OCI-LY1 (cell line): Measurements from ENCODE around the gene POLR3F.

ENCODE experiments used
- H2AFZ ChIP-seq: fragments of 200-600 bp; sonication (generic), shearing (Covaris generic); 2 replicates; pipeline ENCODE4 v1.6.0; 2014; ENCODE audit warnings: antibody characterized with exemption, mild to moderate bottlenecking, low read length
- H3F3A ChIP-seq: fragments of 200-600 bp; sonication (generic), shearing (Covaris generic); 2 replicates; pipeline ENCODE4 v1.6.0; 2014; ENCODE audit warnings: mild to moderate bottlenecking, antibody characterized with exemption, low read length, moderate library complexity; ENCODE audit not compliant: insufficient read depth
- H3K27ac ChIP-seq: fragments of 200-600 bp; sonication (generic); 2 replicates; pipeline ENCODE4 v1.5.1; 2014; ENCODE audit warnings: low read length, mixed run types, mild to moderate bottlenecking, low read depth; ENCODE audit not compliant: poor library complexity, severe bottlenecking
- H3K27me3 ChIP-seq: fragments of 200-600 bp; sonication (generic); 2 replicates; pipeline ENCODE4 v1.6.0; 2014; ENCODE audit warnings: antibody characterized with exemption, mild to moderate bottlenecking, low read length, moderate library complexity; ENCODE audit not compliant: insufficient read depth
- H3K36me3 ChIP-seq: fragments of 200-600 bp; sonication (generic); 2 replicates; pipeline ENCODE4 v1.6.1; 2014; ENCODE audit warnings: mild to moderate bottlenecking, antibody characterized with exemption, low read length, moderate library complexity, mixed read lengths; ENCODE audit not compliant: insufficient read depth
- H3K4me1 ChIP-seq: fragments of 200-600 bp; sonication (generic); 2 replicates; pipeline ENCODE4 v1.5.1; 2014; ENCODE audit warnings: mild to moderate bottlenecking, low read length, moderate library complexity; ENCODE audit not compliant: insufficient read depth, severe bottlenecking
- H3K4me2 ChIP-seq: fragments of 200-600 bp; sonication (generic), shearing (Covaris generic); 2 replicates; pipeline ENCODE4 v1.6.1; 2014; ENCODE audit warnings: low read length
- H3K4me3 ChIP-seq: fragments of 200-600 bp; sonication (generic); 2 replicates; pipeline ENCODE4 v1.5.1; 2014; ENCODE audit warnings: low read length, low read depth, mild to moderate bottlenecking, mixed read lengths; ENCODE audit not compliant: poor library complexity, severe bottlenecking
- H3K79me2 ChIP-seq: fragments of 200-600 bp; shearing (Covaris generic); 2 replicates; pipeline ENCODE4 v1.6.1; 2016; ENCODE audit warnings: mixed run types, low read length, mixed read lengths; ENCODE audit not compliant: insufficient read depth
- H3K9ac ChIP-seq: fragments of 200-600 bp; sonication (generic), shearing (Covaris generic); 2 replicates; pipeline ENCODE4 v1.6.1; 2014; ENCODE audit warnings: mild to moderate bottlenecking, low read length, mixed read lengths
- H3K9me2 ChIP-seq: fragments of 200-600 bp; sonication (generic), shearing (Covaris generic); 2 replicates; pipeline ENCODE4 v1.6.1; 2014; ENCODE audit warnings: low read depth, mild to moderate bottlenecking, low read length, mixed read lengths
- H3K9me3 ChIP-seq: fragments of 200-600 bp; shearing (Covaris generic); 2 replicates; pipeline ENCODE4 v1.6.1; 2014; ENCODE audit warnings: low read length, mixed read lengths
- H4K20me1 ChIP-seq: fragments of 200-600 bp; sonication (generic), shearing (Covaris generic); 2 replicates; pipeline ENCODE4 v1.6.0; 2016; ENCODE audit warnings: mild to moderate bottlenecking, low read length; ENCODE audit not compliant: insufficient read depth
- CTCF ChIP-seq: fragments of 200-600 bp; sonication (generic), shearing (Covaris generic); IDR thresholded peaks from 2 replicates; pipeline ENCODE4 v1.5.1; 2017; ENCODE audit warnings: mild to moderate bottlenecking, antibody characterized with exemption, low read length, moderate library complexity, mixed read lengths
- EZH2 ChIP-seq: fragments of 200-600 bp; sonication (generic), shearing (Covaris generic); IDR thresholded peaks from 2 replicates; pipeline ENCODE4 v1.8.0; 2017; ENCODE audit warnings: borderline replicate concordance, mixed run types, mild to moderate bottlenecking, antibody characterized with exemption, low read length, moderate library complexity, mixed read lengths

Gene POLR3F

GRCh38 chr20:18511571-18511970, 44.4 kb downstream of the POLR3F start:
- Histone ChIP-seq H3K4me3 (no peak overlapping the region), H3K79me2 (peaks cover 6% of the 10 kb centered on the region; the same call in 1 of the 2 replicates), H3K27ac (no peak overlapping the region), H3K9me3 (no peaks in the 10 kb centered on the region), H3K4me1 (peaks cover 18% of the 10 kb centered on the region), H4K20me1 (no peaks in the 10 kb centered on the region), H3K4me2 (no peak overlapping the region), H3K9ac (no peak overlapping the region), H3F3A (no peaks in the 10 kb centered on the region), H3K9me2 (no peaks in the 10 kb centered on the region), H3K27me3 (no peaks in the 10 kb centered on the region), H3K36me3 (peaks cover 62% of the 10 kb centered on the region), H2AFZ (no peak overlapping the region)
- TF ChIP-seq CTCF, result no peak
- TF ChIP-seq EZH2, result no peak

- H3K4me1 ChIP-seq, result peaks cover 13% of the 10 kb centered on the region
- H3K27me3 ChIP-seq, result no peaks in the 10 kb centered on the region
- no peak overlapping the region for H3K4me2 ChIP-seq
- H3K79me2 ChIP-seq, result peaks cover 3% of the 10 kb centered on the region; the same call in 1 of the 2 replicates
- no peak overlapping the region for H2AFZ ChIP-seq
- H4K20me1 ChIP-seq, result no peaks in the 10 kb centered on the region
- H3K9me3 ChIP-seq, result no peaks in the 10 kb centered on the region
- no peak overlapping the region for H3K9ac ChIP-seq
- H3K36me3 ChIP-seq, result peaks cover 72% of the 10 kb centered on the region
- no peak overlapping the region for H3K27ac ChIP-seq
- H3F3A ChIP-seq, result no peaks in the 10 kb centered on the region
- TF ChIP-seq EZH2, result no peak
- TF ChIP-seq CTCF, result no peak
- no peak overlapping the region for H3K4me3 ChIP-seq
- H3K9me2 ChIP-seq, result no peaks in the 10 kb centered on the region
Observed at GRCh38 chr20:18513208-18513607, 46.0 kb downstream of the POLR3F start.

GRCh38 chr20:18514127-18514526, 46.9 kb downstream of the POLR3F start:
- Histone ChIP-seq H3K9me3 (no peaks in the 10 kb centered on the region), H3K9ac (no peak overlapping the region), H3K9me2 (no peaks in the 10 kb centered on the region), H2AFZ (no peak overlapping the region), H3K27me3 (no peaks in the 10 kb centered on the region), H3K4me1 (peaks cover 4% of the 10 kb centered on the region), H3K79me2 (no peaks in the 10 kb centered on the region; the same call in 1 of the 2 replicates), H3K4me3 (no peak overlapping the region), H3F3A (no peaks in the 10 kb centered on the region), H3K27ac (no peak overlapping the region), H4K20me1 (no peaks in the 10 kb centered on the region), H3K4me2 (no peak overlapping the region), H3K36me3 (peaks cover 72% of the 10 kb centered on the region)
- TF ChIP-seq CTCF (no peak), EZH2 (no peak)
